GM12872 (cell line): ENCODE data around the gene CDH3.

ENCODE experiments used
- TF ChIP-seq, protein P1 (sequence below): IDR thresholded peaks from 3 replicates; pipeline ENCODE4 v1.5.1; 2011; ENCODE audit warnings: low read depth, mild to moderate bottlenecking, low read length, moderate library complexity; ENCODE audit not compliant: insufficient read depth

CDH3 gene

DNA sequence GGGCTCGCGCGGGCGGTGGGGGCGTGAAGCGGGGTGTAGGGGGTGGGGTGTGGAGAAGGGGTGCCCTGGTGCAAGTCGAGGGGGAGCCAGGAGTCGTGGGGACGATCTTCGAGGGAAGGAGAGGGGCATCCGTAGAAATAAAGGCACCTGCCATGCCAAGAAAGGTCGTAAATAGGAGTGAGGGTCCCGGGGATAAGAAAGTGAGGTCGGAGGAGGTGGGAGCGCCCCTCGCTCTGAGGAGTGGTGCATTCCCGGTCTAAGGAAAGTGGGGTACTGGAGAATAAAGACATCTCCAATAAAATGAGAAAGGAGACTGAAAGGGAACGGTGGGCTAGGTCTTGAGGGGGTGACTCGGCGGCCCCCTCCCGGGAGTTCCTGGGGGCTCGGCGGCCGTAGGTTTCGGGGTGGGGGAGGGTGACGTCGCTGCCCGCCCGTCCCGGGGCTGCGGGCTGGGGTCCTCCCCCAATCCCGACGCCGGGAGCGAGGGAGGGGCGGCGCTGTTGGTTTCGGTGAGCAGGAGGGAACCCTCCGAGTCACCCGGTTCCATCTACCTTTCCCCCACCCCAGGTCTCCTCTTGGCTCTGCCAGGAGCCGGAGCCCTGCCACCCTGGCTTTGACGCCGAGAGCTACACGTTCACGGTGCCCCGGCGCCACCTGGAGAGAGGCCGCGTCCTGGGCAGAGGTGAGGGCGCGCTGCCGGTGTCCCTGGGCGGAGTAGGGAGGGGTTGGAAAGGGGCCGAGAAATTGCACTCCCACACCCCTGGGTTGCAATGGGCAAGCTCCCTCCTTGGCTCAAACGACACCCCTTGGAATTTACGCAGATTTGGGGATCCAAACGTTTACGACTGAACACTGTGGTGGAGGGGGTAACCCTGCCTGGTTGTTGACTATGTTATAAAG, 92.9 kb downstream of the CDH3 start:
- TF ChIP-seq, protein P1, sequence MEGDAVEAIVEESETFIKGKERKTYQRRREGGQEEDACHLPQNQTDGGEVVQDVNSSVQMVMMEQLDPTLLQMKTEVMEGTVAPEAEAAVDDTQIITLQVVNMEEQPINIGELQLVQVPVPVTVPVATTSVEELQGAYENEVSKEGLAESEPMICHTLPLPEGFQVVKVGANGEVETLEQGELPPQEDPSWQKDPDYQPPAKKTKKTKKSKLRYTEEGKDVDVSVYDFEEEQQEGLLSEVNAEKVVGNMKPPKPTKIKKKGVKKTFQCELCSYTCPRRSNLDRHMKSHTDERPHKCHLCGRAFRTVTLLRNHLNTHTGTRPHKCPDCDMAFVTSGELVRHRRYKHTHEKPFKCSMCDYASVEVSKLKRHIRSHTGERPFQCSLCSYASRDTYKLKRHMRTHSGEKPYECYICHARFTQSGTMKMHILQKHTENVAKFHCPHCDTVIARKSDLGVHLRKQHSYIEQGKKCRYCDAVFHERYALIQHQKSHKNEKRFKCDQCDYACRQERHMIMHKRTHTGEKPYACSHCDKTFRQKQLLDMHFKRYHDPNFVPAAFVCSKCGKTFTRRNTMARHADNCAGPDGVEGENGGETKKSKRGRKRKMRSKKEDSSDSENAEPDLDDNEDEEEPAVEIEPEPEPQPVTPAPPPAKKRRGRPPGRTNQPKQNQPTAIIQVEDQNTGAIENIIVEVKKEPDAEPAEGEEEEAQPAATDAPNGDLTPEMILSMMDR, result no peak

DNA sequence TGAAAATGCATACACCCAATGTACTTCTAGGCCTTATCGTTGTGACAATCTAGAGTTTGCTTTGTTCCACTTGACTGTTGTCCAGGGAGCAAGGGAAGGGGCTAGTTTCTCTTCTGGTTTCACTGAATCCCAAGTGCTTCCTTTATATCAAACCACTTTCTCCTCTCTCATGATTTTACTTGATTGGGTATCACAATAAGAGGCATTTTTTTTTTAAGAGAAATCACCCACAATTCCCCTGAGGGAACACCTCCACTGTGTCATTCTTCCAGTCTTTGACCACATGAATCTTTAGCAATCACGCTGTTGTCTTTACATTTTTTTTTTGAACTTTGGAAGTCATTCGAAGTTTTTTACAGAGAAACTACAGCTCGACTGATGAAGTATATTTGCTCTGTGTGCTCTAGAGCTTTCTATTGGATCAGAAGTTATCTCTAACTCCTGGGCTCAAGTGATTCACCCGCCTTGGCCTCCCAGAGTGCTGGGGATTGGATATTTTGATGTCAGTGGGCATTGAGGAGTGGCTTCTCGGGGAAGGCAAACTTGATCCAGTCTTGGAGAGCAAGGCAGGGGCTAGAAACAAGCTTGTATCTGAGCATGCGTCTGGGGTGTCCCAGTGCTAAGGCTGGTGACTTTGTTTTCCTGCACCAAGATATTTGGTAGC, 95.0 kb downstream of the CDH3 start:
- TF ChIP-seq, protein P1, result no peak

DNA sequence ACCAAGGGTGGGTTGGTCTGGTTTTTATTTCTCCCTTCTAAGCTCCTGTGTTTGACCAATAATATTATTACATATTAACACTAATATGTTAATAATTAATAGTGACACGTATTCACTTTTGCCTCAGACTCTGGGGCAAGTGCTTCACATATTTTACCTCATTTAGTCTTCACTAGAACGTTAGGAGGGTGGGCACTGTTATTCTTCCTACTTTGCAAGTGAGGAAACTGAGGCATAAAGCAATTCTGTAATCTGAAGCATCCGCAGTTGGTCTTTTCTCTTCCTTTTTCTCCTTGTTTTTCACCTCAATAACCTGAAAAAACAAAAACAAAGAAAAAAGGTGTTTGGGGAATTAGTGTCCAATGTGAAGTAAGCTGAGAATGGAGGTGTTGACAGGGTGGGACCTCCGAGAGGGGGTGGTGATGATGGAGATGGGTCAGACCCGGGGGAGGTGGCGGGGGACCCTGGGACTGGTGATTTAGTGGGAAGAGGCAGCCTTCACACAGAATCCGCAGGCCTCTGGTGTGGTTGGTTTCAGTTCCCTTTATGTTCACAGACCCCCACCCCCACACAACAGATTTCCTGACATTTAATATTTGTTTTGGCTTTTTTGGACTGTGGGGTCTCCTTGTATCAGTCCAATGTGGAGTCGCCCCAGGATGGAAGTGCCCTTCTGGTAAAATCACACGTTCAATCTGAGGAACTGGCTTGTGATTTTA, 95.7 kb downstream of the CDH3 start:
- TF ChIP-seq, protein P1, result no peak

DNA sequence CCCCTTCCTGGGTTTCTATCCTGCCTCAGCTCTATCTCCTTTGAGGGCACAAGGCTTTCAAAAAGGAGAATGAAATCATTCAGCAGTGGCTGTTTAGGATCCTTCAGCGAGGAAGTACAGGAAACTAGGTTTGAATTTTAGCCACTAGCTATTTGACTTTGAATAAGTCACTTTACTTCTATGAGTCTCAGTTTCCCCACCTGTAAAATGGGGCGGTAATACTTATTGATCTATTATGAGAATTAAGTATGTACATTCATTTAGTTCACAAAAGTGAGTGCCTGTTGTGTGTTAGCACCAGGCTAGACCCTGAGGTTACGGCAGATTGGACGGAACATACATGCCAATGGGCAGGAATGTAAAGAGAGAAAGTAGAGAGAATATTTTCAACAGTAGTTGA, 98.6 kb downstream of the CDH3 start:
- TF ChIP-seq, protein P1, result no peak

DNA sequence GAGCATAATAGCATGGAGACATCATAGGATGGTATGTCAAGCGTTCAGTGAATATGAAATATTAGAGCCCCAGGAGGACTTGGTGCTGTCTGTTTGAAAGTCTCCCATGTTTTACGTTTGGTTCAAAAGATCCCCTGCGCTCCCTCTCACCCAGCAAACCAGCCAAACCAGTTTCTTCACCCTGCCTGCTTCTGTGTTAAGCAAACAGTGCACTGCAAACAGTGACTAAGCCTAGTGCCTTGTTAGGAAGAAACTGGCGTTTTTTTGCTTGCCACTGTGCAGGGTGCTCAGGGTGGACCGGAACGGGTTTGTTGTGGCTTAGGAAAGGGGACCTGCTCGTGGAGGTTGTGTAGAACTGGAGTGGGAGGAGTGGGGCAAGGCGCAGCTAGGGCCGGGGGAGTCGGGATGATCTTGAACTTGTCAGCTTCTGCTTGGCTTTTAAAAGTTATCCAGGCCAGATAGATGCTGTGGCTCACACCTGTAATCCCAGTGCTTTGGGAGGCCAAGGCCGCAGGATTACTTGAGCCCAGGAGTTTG, 99.7 kb downstream of the CDH3 start:
- TF ChIP-seq, protein P1, result no peak

DNA sequence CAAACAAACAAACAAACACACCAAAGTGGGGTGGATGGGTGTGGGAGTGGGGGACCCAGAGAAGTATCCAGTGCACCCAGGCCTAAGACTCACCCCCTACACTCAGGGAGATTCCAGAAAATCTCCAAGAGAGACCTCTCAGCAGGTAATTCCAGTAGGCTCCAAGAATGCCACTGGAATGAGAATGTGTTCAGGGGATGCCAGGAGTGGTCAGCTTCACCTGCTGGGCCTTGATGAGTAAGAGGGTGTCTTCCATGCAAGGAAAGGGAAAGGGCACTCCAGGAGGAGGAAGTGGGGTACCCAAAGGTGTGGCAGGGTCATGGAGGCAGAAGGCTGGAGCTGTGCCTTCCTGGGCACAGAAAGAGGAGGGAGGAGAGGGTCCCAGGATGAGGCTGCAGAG, 101.8 kb downstream of the CDH3 start:
- TF ChIP-seq, protein P1, result no peak

DNA sequence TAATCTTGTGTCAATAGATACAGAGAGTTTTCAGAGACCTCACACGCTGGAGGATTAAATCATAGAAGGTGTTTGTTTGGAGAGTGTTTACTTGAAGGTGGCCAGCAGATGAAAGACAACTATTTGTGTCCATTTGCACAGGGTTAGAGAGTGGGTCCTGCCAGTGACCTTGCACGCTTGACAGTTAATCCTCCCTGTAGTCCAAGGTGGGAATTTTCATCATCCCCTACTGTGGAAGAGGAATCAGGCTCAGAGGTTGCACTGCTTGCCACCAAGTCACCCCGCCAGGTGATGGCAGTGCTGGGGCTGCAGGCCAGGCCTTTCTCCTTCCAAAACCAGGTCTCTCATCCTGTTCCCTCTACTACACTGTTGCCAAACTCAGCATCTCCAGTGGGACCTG, 104.3 kb downstream of the CDH3 start:
- TF ChIP-seq, protein P1, result peak; percentile 32
